Omental fat pad (tissue), 4 donors: ENCODE results near the gene HTR3A. TPM values are rescaled to one million over a fixed set of nuclear protein-coding genes. Genes with fewer than 3 reads are reported as not detected.

Experiments
- ATAC-seq: fragments of 150-250 bp; one replicate; pipeline ENCODE4 v1.9.1; 2016; ENCODE audit warnings: mild to moderate bottlenecking, moderate library complexity; ENCODE audit not compliant: low FRiP score
- DNase-seq: peaks from one replicate; pipeline ENCODE4 v3.0.0-alpha.2; 2019; ENCODE audit warnings: low spot score
- CTCF ChIP-seq, 3 donors: fragments of 450-650 bp; IDR thresholded peaks; one replicate each; pipeline ENCODE4 v1.5.1; 2016 to 2017; ENCODE audit warnings: antibody characterized with exemption in 3 of 3, mild to moderate bottlenecking in 3 of 3, moderate library complexity in 2 of 3
- total RNA-seq, 4 donors: library from RNA; depleted of rRNA; stranded (reverse); fragments of >200 nt; gene quantifications; one replicate each; pipeline ENCODE4 v1.1.0, GENCODE V29; 2016

Gene HTR3A
- total RNA-seq, 4 donors from 2014 or later, result 0.88 TPM; not detected in 3

DNA sequence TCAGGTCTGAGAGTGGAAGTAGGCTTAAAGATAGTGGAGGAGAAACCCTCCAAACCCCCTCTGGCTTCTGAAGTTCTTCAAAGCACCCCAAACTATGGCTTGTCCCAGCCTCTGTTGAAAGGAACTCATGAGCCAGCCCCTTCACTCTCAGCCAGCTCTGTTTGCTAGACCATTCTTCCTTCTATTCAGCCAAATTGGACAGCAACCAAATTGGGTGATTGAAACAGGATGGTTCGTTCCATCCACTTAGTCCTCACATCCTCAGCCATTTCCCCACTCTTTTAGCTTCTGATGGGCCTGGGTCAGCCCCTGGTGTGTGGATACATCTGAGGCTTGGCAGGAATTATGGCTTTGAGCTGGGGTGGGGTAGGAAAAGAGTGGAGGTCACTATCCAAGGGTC is 4.5 kb downstream of the HTR3A start:
- DNase-seq (no peak), ATAC-seq (no peak)
- TF ChIP-seq CTCF (IDR thresholded peaks at IDR 0.05), result no peak

GRCh38 chr11:113980785-113981184 is 5.9 kb downstream of the HTR3A start:
- TF ChIP-seq CTCF (IDR thresholded peaks at IDR 0.05), result no peak
- DNase-seq (no peak), ATAC-seq (no peak)

- TF ChIP-seq CTCF (IDR thresholded peaks at IDR 0.05), result no peak
- ATAC-seq (no peak), DNase-seq (no peak)
Measured at GRCh38 chr11:113982306-113982705, 7.4 kb downstream of the HTR3A start.

- DNase-seq, result no peak
- TF ChIP-seq CTCF (IDR thresholded peaks at IDR 0.05), result no peak
- no peak for ATAC-seq
Measured at GRCh38 chr11:113984781-113985180, 9.9 kb downstream of the HTR3A start.

DNA sequence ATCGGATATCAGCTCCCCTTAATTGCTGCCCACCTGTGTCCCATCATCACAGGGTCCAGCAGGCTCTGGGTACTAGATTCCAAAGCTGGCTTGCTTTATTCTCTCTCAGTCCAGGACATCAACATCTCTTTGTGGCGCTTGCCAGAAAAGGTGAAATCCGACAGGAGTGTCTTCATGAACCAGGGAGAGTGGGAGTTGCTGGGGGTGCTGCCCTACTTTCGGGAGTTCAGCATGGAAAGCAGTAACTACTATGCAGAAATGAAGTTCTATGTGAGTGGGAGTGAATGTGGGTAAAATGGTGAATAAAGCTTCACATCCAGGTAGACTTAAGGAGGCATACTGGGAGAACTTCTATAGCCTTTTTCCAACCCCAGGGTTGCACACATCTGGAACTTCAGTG is 11.0 kb downstream of the HTR3A start:
- TF ChIP-seq CTCF (IDR thresholded peaks at IDR 0.05), result no peak
- ATAC-seq (no peak), DNase-seq (no peak)

DNA sequence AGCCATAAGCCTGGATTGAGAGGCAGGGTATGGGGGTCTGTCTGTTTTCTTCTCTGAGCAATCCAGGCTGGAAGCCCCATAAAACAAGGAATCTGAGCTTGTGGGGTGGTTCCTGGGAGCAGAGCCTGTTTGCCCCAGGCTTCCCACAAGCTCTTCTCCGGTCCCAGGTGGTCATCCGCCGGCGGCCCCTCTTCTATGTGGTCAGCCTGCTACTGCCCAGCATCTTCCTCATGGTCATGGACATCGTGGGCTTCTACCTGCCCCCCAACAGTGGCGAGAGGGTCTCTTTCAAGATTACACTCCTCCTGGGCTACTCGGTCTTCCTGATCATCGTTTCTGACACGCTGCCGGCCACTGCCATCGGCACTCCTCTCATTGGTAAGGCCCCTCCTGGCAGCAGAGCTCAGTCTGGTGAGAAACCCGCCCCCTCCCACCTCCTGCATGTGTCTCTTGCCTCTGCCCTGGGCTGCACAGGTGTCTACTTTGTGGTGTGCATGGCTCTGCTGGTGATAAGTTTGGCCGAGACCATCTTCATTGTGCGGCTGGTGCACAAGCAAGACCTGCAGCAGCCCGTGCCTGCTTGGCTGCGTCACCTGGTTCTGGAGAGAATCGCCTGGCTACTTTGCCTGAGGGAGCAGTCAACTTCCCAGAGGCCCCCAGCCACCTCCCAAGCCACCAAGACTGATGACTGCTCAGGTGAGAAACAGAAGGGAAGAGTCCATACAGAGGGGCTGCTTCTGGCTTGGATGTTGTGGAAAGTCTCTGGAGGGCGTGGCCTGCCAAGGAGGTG is 11.6 kb downstream of the HTR3A start:
- TF ChIP-seq CTCF (IDR thresholded peaks at IDR 0.05), result no peak
- DNase-seq, result no peak
- no peak for ATAC-seq

DNA sequence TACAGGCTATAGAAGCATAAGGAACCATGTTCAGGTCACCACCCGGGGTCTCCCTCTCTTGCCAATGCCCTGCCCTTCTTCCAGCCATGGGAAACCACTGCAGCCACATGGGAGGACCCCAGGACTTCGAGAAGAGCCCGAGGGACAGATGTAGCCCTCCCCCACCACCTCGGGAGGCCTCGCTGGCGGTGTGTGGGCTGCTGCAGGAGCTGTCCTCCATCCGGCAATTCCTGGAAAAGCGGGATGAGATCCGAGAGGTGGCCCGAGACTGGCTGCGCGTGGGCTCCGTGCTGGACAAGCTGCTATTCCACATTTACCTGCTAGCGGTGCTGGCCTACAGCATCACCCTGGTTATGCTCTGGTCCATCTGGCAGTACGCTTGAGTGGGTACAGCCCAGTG is 14.5 kb downstream of the HTR3A start:
- ATAC-seq, result no peak
- DNase-seq, result no peak
- no peak for TF ChIP-seq CTCF (IDR thresholded peaks at IDR 0.05)
